Measurements from ENCODE around the gene CDH16.

The CDH16 gene

DNA sequence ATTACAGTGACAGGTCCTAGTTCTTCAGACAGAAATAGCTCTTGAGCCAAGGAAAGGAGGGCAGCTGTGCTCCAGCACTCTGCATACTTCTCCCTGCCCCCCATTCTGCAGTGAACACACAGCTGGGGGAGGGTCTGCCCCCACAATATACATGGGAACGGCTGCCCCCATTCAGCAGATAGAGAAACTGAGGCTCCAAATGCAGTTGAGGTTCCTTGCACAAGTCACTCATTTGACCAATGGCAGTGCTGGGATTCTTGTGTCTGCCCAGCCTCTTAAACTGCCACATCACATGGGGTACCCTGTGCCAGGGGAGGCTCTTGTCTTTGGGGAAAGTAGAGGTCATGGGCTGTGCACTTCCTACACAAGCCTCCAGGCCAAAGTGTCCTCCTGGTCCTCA is 49.3 kb downstream of the CDH16 start:
- H3K4me3 ChIP-seq (ENCODE audit: low read depth, low read length), result no peak overlapping the region
- TF ChIP-seq, protein P1, sequence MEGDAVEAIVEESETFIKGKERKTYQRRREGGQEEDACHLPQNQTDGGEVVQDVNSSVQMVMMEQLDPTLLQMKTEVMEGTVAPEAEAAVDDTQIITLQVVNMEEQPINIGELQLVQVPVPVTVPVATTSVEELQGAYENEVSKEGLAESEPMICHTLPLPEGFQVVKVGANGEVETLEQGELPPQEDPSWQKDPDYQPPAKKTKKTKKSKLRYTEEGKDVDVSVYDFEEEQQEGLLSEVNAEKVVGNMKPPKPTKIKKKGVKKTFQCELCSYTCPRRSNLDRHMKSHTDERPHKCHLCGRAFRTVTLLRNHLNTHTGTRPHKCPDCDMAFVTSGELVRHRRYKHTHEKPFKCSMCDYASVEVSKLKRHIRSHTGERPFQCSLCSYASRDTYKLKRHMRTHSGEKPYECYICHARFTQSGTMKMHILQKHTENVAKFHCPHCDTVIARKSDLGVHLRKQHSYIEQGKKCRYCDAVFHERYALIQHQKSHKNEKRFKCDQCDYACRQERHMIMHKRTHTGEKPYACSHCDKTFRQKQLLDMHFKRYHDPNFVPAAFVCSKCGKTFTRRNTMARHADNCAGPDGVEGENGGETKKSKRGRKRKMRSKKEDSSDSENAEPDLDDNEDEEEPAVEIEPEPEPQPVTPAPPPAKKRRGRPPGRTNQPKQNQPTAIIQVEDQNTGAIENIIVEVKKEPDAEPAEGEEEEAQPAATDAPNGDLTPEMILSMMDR (IDR thresholded peaks at IDR 0.05; ENCODE audit: insufficient read depth, low read length, missing control alignments), result no peak
- ChIA-PET POLR2A (no interaction called here), CTCF (interaction anchor here (0.9 to 10.5 kb wide), 14 partner anchors 8 to 512 kb away, joined by 3 to 203 read pairs (median 28); partner anchors contain the start of genes CA7, DYNC1LI2, NAE1 and PDP2)
- DNase-seq (ENCODE audit: low read depth, low spot score), result no peak

DNA sequence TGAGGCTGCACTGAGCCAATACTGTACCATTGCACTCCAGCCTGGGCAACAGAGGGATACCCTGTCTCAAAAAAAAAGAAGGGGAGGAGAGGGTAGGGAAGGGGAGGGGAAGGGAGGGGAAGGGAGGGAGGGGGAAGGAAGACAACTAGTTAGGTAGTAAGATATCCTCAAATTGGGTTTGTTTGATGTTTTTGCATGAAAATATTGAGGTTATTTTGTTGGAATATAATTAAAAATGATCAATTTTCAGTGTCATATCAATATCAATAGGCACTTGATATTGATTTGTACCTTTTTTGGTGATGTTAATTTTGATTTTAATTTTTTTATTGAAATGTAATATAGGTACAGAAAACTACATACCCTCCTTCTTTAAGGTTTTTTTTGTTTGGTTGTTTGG is 55.0 kb downstream of the CDH16 start:
- H3K4me3 ChIP-seq (ENCODE audit: low read depth, low read length), result no peak overlapping the region
- TF ChIP-seq, protein P1 (IDR thresholded peaks at IDR 0.05; ENCODE audit: insufficient read depth, low read length, missing control alignments), result no peak
- ChIA-PET POLR2A (no interaction called here), CTCF (interaction anchor here (0.7 to 2.3 kb wide), 4 partner anchors 9 to 34 kb away, joined by 3 to 18 read pairs (median 10); partner anchors contain the start of gene NAE1)
- no peak for DNase-seq (ENCODE audit: low read depth, low spot score)

DNA sequence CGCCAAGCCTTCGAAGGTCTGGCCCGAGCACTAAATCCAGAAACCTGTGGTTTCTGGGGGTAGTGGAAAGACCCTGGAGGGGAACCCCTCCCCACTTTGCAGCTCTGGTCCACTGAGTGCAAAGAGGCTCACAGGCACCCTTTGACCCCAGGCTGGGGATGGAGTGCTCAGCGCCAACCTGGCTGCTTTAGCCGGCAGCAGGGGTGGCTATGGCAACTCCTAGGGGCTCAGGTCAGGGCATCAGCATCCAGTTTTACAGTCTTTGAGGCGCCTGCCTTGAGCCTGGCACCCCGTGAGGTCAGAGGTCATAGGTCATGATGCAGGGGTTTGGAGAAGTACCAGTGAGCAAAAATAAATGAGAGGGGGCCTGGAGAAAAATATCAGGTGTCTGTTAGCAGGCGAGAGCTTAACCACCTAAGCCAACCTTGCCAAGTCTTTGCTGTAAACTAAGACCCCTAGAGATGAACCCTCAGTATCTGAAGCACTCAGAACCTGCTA is 56.6 kb downstream of the CDH16 start:
- ChIA-PET CTCF (interaction anchor here (0.7 to 2.3 kb wide), 6 partner anchors 9 to 134 kb away, joined by 3 to 18 read pairs (median 4); partner anchors contain the start of gene NAE1), POLR2A (no interaction called here)
- no peak overlapping the region for H3K4me3 ChIP-seq (ENCODE audit: low read depth, low read length)
- no peak for DNase-seq (ENCODE audit: low read depth, low spot score)
- TF ChIP-seq, protein P1 (IDR thresholded peaks at IDR 0.05; ENCODE audit: insufficient read depth, low read length, missing control alignments), result no peak

DNA sequence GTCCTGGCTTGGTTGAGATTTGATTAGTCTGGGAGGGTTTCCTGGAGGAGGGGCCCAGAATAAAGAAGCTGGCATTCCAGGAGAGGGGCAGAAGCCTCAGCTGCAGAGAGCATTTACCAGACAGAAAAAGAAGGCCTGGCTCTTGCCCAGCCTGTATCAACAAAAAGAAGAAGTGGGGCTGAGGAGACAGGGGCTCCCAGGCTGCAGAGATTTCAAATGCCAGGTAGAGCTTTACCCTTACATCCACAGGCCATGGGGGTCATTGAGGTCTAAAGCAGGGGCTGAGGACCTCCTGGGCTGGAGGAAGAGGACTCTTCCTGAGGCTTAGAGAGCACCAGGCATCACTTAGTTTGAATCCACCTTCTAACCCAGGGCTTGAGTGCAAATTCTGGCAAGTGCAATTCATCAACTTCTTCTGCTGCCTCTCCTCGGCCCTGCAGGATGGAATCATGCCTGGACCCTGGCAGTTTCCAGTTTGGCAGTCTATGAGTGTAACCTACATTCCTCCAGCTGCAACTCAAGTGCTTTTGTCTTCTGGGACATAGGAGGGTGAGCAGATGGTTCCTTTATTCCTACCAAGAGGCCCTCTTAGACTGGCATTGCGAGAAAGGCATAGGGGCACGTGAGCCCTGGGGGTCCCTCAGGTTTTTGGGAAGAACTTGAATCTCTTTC is 59.2 kb downstream of the CDH16 start:
- POLR2A ChIA-PET, result no interaction called here

DNA sequence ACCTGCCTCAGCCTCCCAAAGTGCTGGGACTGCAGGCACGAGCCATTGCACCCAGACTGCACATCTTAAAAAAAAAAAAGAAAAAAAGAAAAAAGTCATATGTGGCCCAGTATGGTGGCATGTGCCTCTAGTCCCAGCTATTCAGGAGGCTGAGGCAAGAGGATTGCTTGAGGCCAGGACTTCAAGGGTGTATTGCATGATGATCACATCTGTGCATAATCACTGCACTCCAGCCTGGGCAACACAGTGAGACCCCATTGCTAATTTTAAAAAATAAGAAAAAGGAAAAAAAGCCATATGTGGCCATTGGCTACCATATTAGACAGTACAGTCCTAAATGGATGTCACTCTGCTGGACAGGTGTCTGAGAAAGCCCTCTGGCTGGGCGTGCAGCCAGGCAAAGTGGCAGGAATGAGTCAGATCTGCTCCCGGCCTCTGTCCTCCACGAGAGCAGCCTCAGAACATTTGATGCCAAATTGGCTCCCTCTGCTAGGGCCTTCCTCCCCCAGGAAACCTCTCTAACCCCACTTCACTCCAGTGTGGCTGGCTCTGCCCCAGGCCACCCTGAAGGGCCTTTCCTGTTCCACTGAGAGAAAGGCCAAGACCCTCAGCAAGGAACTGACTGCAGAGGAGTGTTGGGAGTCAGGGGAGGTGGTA is 59.8 kb downstream of the CDH16 start:
- DNase-seq (ENCODE audit: low read depth, low spot score), result no peak
- CTCF ChIA-PET, result interaction anchor here (0.7 to 8.8 kb wide), 6 partner anchors 8 to 196 kb away, joined by 3 to 96 read pairs (median 14); partner anchors contain the start of gene NAE1
- POLR2A ChIA-PET, result no interaction called here
- TF ChIP-seq, protein P1 (IDR thresholded peaks at IDR 0.05; ENCODE audit: insufficient read depth, low read length, missing control alignments), result no peak
- no peak overlapping the region for H3K4me3 ChIP-seq (ENCODE audit: low read depth, low read length)

More for the DNA sequence above, 59.2 kb downstream of the CDH16 start:
- TF ChIP-seq, protein P1 (IDR thresholded peaks at IDR 0.05; ENCODE audit: insufficient read depth, low read length, missing control alignments), result no peak
- DNase-seq (ENCODE audit: low read depth, low spot score), result no peak
- CTCF ChIA-PET, result interaction anchor here (0.7 to 8.8 kb wide), 8 partner anchors 8 to 251 kb away, joined by 3 to 96 read pairs (median 6); partner anchors contain the start of gene NAE1
- H3K4me3 ChIP-seq (ENCODE audit: low read depth, low read length), result no peak overlapping the region

Measured in AG04449 (cell line).